Fibroblast of lung (primary cell): ENCODE data around the gene TAP1. TPM values are rescaled to one million over a fixed set of nuclear protein-coding genes. Genes with fewer than 3 reads are reported as not detected.

Experiments used
- DNase-seq, 2 donors: peaks; one replicate each; pipeline versions ENCODE4 v3.0.0 to v3.0.0-alpha.2; 2010; ENCODE audit warnings: low read depth in 2 of 2
- H2AFZ ChIP-seq: 2 replicates; pipeline ENCODE4 v1.5.1; 2012; ENCODE audit warnings: low read length, control low read depth, inconsistent platforms
- H3K27ac ChIP-seq: 2 replicates; pipeline ENCODE4 v1.5.1; 2011; ENCODE audit warnings: low read length, control low read depth; ENCODE audit not compliant: insufficient read depth
- H3K27me3 ChIP-seq: 2 replicates; pipeline ENCODE4 v1.5.1; 2011; ENCODE audit warnings: mild to moderate bottlenecking, low read length; ENCODE audit not compliant: control insufficient read depth, insufficient read depth
- H3K36me3 ChIP-seq: 2 replicates; pipeline ENCODE4 v1.5.1; 2011; ENCODE audit warnings: low read length; ENCODE audit not compliant: control insufficient read depth, insufficient read depth
- H3K4me1 ChIP-seq: 2 replicates; pipeline ENCODE4 v1.5.1; 2011; ENCODE audit warnings: low read length; ENCODE audit not compliant: control insufficient read depth, insufficient read depth; ENCODE audit errors: extremely low read depth
- H3K4me2 ChIP-seq: 2 replicates; pipeline ENCODE4 v1.5.1; 2011; ENCODE audit warnings: low read length, control low read depth; ENCODE audit not compliant: insufficient read depth; ENCODE audit errors: extremely low read depth
- H3K4me3 ChIP-seq, 4 experiments: fragments of 200-600 bp in 1 of 4; sonication (generic) in 1 of 4; replicated peaks in 1 of 4; 2 replicates each; pipeline ENCODE4 v1.5.1; 2011 to 2016; ENCODE audit warnings: low read length in 4 of 4, low read depth in 3 of 4, mild to moderate bottlenecking in 3 of 4, control low read depth in 2 of 4, inconsistent platforms in 1 of 4, mixed read lengths in 1 of 4; ENCODE audit not compliant: insufficient read depth in 1 of 4; ENCODE audit errors: control extremely low read depth in 1 of 4
- H3K79me2 ChIP-seq: 2 replicates; pipeline ENCODE4 v1.5.1; 2012; ENCODE audit warnings: mild to moderate bottlenecking, low read length, inconsistent platforms; ENCODE audit not compliant: control insufficient read depth, insufficient read depth
- H3K9ac ChIP-seq: 2 replicates; pipeline ENCODE4 v1.5.1; 2011; ENCODE audit warnings: mild to moderate bottlenecking, low read length, control low read depth; ENCODE audit not compliant: insufficient read depth
- H3K9me3 ChIP-seq: 2 replicates; pipeline ENCODE4 v1.5.1; 2012; ENCODE audit warnings: low read depth, low read length; ENCODE audit not compliant: control insufficient read depth, insufficient read depth
- H4K20me1 ChIP-seq: 2 replicates; pipeline ENCODE4 v1.5.1; 2011; ENCODE audit warnings: low read length; ENCODE audit not compliant: control insufficient read depth, insufficient read depth; ENCODE audit errors: extremely low read depth
- EZH2 ChIP-seq: IDR thresholded peaks from 2 replicates; pipeline ENCODE4 v1.5.1; 2012; ENCODE audit warnings: low read length, control low read depth, mild to moderate bottlenecking; ENCODE audit errors: missing control alignments
- polyA plus RNA-seq, 2 donors: library from polyadenylated mRNA; depleted of rRNA in 1 of 2; stranded (reverse) in 1 of 2; unstranded in 1 of 2; fragments of >200 nt; gene quantifications; 2 replicates each; pipeline ENCODE4 v1.2.1, GENCODE V29; 2011 to 2012; ENCODE audit warnings: missing spikeins in 1 of 2
- total RNA-seq: library from RNA; depleted of rRNA; stranded (reverse); fragments of >200 nt; gene quantifications from 2 replicates; pipeline ENCODE4 v1.2.1, GENCODE V29; 2014
- TF ChIP-seq, protein P1 (sequence below), 2 donors: IDR thresholded peaks in 1 of 2; conservative IDR thresholded peaks in 1 of 2; 1 replicate in 1 of 2; 2 replicates in 1 of 2; pipeline ENCODE4 v1.5.1; 2011 to 2012; ENCODE audit warnings: low read length in 2 of 2, control low read depth in 1 of 2, inconsistent platforms in 1 of 2, low read depth in 1 of 2, mild to moderate bottlenecking in 1 of 2

TAP1 gene
- total and polyA plus RNA-seq, 2 donors (not counting 1 experiment from before 2014, with no cell fraction given): 31.4 to 107 TPM

DNA sequence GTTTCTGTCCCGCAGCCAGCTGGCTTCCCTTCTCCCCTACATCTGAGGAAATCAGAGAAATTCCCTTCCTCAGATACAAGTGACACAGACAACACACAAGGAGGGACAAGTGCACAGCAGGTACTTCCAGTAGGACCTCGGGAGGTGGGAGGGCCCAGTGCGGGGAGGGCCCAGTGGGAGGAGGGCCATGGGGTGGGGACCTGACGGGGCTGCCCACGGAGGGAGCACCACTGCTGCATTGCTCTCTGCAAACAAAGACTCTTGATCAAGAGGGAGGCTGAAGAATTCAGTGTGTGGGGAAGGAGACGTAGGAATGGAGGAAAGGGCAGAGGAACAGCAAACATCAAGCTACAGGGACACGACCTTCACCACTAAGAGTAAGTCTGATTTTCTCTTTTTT, 24.0 kb downstream of the TAP1 start:
- no peak for DNase-seq
- no peaks in the 10 kb centered on the region for H3K4me1 ChIP-seq
- H4K20me1 ChIP-seq: no peaks in the 10 kb centered on the region
- H3K4me2 ChIP-seq: no peak overlapping the region
- no peak overlapping the region for H3K9ac ChIP-seq
- H3K9me3 ChIP-seq: no peaks in the 10 kb centered on the region
- no peak overlapping the region for H3K27ac ChIP-seq
- H3K4me3 ChIP-seq: no peak overlapping the region
- no peak overlapping the region for H2AFZ ChIP-seq
- peaks cover 6% of the 10 kb centered on the region for H3K36me3 ChIP-seq
- H3K27me3 ChIP-seq: no peaks in the 10 kb centered on the region
- TF ChIP-seq, protein P1, sequence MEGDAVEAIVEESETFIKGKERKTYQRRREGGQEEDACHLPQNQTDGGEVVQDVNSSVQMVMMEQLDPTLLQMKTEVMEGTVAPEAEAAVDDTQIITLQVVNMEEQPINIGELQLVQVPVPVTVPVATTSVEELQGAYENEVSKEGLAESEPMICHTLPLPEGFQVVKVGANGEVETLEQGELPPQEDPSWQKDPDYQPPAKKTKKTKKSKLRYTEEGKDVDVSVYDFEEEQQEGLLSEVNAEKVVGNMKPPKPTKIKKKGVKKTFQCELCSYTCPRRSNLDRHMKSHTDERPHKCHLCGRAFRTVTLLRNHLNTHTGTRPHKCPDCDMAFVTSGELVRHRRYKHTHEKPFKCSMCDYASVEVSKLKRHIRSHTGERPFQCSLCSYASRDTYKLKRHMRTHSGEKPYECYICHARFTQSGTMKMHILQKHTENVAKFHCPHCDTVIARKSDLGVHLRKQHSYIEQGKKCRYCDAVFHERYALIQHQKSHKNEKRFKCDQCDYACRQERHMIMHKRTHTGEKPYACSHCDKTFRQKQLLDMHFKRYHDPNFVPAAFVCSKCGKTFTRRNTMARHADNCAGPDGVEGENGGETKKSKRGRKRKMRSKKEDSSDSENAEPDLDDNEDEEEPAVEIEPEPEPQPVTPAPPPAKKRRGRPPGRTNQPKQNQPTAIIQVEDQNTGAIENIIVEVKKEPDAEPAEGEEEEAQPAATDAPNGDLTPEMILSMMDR (conservative IDR thresholded peaks at IDR 0.05 in 1 of 2, IDR thresholded peaks at IDR 0.05 in 1 of 2; ENCODE audit: low read depth in 1 of 2, low read length in 2 of 2): no peak
- TF ChIP-seq EZH2: no peak
- H3K79me2 ChIP-seq: no peaks in the 10 kb centered on the region

DNA sequence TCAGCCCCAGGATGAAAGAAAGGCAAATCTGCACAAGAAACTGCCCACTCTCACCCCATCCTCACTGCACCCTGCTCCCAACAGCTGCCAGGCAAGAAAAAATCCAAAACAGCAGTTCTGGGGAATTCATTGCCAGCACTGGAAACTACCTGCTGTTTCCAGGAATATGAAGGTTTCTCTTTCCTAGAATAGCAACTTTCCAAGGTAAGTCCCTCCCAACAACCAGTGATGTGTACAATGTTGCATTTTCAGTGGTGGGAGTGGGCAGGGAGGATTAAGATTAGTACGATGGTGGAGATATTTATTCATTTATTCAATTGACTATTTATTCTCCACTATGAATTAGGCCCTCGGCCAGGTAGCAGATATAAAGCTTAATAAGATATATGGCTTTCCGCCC, 26.5 kb downstream of the TAP1 start:
- H3K27ac ChIP-seq: no peak overlapping the region
- H3K27me3 ChIP-seq: no peaks in the 10 kb centered on the region
- H3K9ac ChIP-seq: no peak overlapping the region
- H2AFZ ChIP-seq: no peak overlapping the region
- no peak overlapping the region for H3K4me2 ChIP-seq
- DNase-seq: no peak
- H3K4me3 ChIP-seq: no peak overlapping the region
- peaks cover 4% of the 10 kb centered on the region for H3K36me3 ChIP-seq
- H3K79me2 ChIP-seq: no peaks in the 10 kb centered on the region
- H3K9me3 ChIP-seq: no peaks in the 10 kb centered on the region
- H3K4me1 ChIP-seq: no peaks in the 10 kb centered on the region
- no peaks in the 10 kb centered on the region for H4K20me1 ChIP-seq
- TF ChIP-seq EZH2: no peak
- TF ChIP-seq, protein P1 (conservative IDR thresholded peaks at IDR 0.05 in 1 of 2, IDR thresholded peaks at IDR 0.05 in 1 of 2; ENCODE audit: low read depth in 1 of 2, low read length in 2 of 2): no peak

DNA sequence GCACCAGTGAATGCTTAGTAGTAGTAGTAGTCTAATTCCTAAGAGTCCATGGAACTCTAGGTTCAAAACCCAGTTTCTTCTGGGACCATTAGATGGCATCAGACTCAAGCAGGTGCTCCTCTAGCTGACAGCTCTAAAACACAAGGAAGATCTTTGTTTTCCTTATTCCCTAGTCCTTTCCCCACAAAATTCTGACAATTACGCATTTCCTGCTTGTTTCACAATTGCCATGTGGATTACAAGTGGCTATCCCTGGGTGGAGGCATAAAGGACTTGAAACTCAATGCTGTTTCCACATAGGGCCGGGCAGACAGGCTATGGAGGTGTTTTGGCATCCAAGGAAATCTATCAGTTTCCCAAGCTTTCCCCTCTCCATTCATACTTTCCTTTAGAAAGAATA, 27.5 kb downstream of the TAP1 start:
- Histone ChIP-seq H2AFZ (no peak overlapping the region), H3K4me2 (no peak overlapping the region), H3K27me3 (no peaks in the 10 kb centered on the region), H4K20me1 (no peaks in the 10 kb centered on the region), H3K79me2 (no peaks in the 10 kb centered on the region), H3K4me3 (no peak overlapping the region), H3K9me3 (no peaks in the 10 kb centered on the region), H3K9ac (no peak overlapping the region), H3K36me3 (peaks cover 4% of the 10 kb centered on the region), H3K27ac (no peak overlapping the region), H3K4me1 (no peaks in the 10 kb centered on the region)
- DNase-seq: peak; percentile 19 to 68
- no peak for TF ChIP-seq EZH2
- TF ChIP-seq, protein P1 (conservative IDR thresholded peaks at IDR 0.05 in 1 of 2, IDR thresholded peaks at IDR 0.05 in 1 of 2; ENCODE audit: low read depth in 1 of 2, low read length in 2 of 2): peak in 1 of 2 donors; percentile 36
